NCI-H187 treated with DMSO at 0.1 percent for 48 hours (cell line): ENCODE results near the gene MRPL9.

Source experiments
- DNase-seq: peaks from one replicate; lab custom pipeline; 2025; lab: John Stamatoyannopoulos, UW

The MRPL9 gene

GRCh38 chr1:151711044-151711800 lies 52.1 kb downstream of the MRPL9 start:
- DNase-seq = no peak

- DNase-seq = no peak
Measured at GRCh38 chr1:151710187-151710840, 53.0 kb downstream of the MRPL9 start.
